Jurkat, Clone E6-1 (cell line): ENCODE data around the gene HECA. TPM values are rescaled to one million over a fixed set of nuclear protein-coding genes. Genes with fewer than 3 reads are reported as not detected.
"Not testable (repeated sequence)": the region's sequence is repeated elsewhere in the genome, so short reads cannot be mapped to it uniquely, and the experiment has no call there.

Experiments used
- DNase-seq: peaks from one replicate; pipeline ENCODE4 v3.0.0-alpha.2; 2011; ENCODE audit warnings: low read depth, low spot score
- H3K4me3 ChIP-seq: 2 replicates; pipeline ENCODE4 v1.5.1; 2011; ENCODE audit warnings: mild to moderate bottlenecking, low read length, control low read depth, moderate library complexity
- polyA plus RNA-seq: library from polyadenylated mRNA; unstranded; fragments of >200 nt; gene quantifications from one replicate; pipeline ENCODE4 v1.2.1, GENCODE V29; 2012; ENCODE audit warnings: missing spikeins; ENCODE audit not compliant: insufficient read length, insufficient read depth

HECA gene
- 5.1 TPM for polyA plus RNA-seq

GRCh38 chr6:139134817-139135577 lies at the start of gene HECA:
HECA (plus strand) TSS chr6:139135080; CDS start chr6:139135397, 317 bp downstream.
- peak; percentile 88 for DNase-seq
- H3K4me3 ChIP-seq: peak within 1 kb of the TSS; percentile 82

- no peak overlapping the region for H3K4me3 ChIP-seq
- DNase-seq: no peak
Observed at GRCh38 chr6:139091826-139092225, 43.1 kb upstream of the HECA start.

- DNase-seq: no peak
- no peak overlapping the region for H3K4me3 ChIP-seq
Observed at GRCh38 chr6:139099984-139100383, 34.9 kb upstream of the HECA start.

- no peak overlapping the region for H3K4me3 ChIP-seq
- DNase-seq: no peak
Observed at GRCh38 chr6:139107051-139107450, 27.8 kb upstream of the HECA start.

- no peak overlapping the region for H3K4me3 ChIP-seq
- DNase-seq: no peak
Observed at GRCh38 chr6:139108378-139108777, 26.5 kb upstream of the HECA start.

GRCh38 chr6:139109558-139109957 lies 25.3 kb upstream of the HECA start:
- no peak overlapping the region for H3K4me3 ChIP-seq
- no peak for DNase-seq

GRCh38 chr6:139112146-139112545 lies 22.7 kb upstream of the HECA start:
- H3K4me3 ChIP-seq: no peak overlapping the region
- no peak for DNase-seq

- no peak for DNase-seq
Observed at GRCh38 chr6:139112561-139112960, 22.3 kb upstream of the HECA start.

GRCh38 chr6:139114746-139115145 lies 20.1 kb upstream of the HECA start:
- H3K4me3 ChIP-seq: no peak overlapping the region
- peak; percentile 76 for DNase-seq

More at GRCh38 chr6:139112561-139112960, 22.3 kb upstream of the HECA start:
- H3K4me3 ChIP-seq: no peak overlapping the region

GRCh38 chr6:139115989-139116758 lies 18.7 kb upstream of the HECA start:
- H3K4me3 ChIP-seq: no peak overlapping the region
- DNase-seq: no peak

- H3K4me3 ChIP-seq: no peak overlapping the region
- DNase-seq: no peak
Observed at GRCh38 chr6:139117734-139118133, 17.1 kb upstream of the HECA start.

GRCh38 chr6:139119552-139119951 lies 15.3 kb upstream of the HECA start:
- DNase-seq: no peak
- no peak overlapping the region for H3K4me3 ChIP-seq

- not testable (repeated sequence) for H3K4me3 ChIP-seq, DNase-seq
Observed at GRCh38 chr6:139122823-139123222, 12.1 kb upstream of the HECA start.

GRCh38 chr6:139124887-139125672 lies 9.8 kb upstream of the HECA start:
- H3K4me3 ChIP-seq: peak overlapping the region; percentile 25; the same call in 1 of the 2 replicates
- peak; percentile 96 for DNase-seq

GRCh38 chr6:139126255-139126654 lies 8.6 kb upstream of the HECA start:
- no peak overlapping the region for H3K4me3 ChIP-seq
- no peak for DNase-seq

- DNase-seq: no peak
Observed at GRCh38 chr6:139126931-139127330, 7.9 kb upstream of the HECA start.

GRCh38 chr6:139129284-139129683 lies 5.6 kb upstream of the HECA start:
- no peak for DNase-seq
- no peak overlapping the region for H3K4me3 ChIP-seq

More at GRCh38 chr6:139126931-139127330, 7.9 kb upstream of the HECA start:
- no peak overlapping the region for H3K4me3 ChIP-seq

GRCh38 chr6:139131736-139132280 lies 3.1 kb upstream of the HECA start:
- no peak for DNase-seq
- H3K4me3 ChIP-seq: no peak overlapping the region
